ENCODE data around the gene DAPK1.

The DAPK1 gene

DNA sequence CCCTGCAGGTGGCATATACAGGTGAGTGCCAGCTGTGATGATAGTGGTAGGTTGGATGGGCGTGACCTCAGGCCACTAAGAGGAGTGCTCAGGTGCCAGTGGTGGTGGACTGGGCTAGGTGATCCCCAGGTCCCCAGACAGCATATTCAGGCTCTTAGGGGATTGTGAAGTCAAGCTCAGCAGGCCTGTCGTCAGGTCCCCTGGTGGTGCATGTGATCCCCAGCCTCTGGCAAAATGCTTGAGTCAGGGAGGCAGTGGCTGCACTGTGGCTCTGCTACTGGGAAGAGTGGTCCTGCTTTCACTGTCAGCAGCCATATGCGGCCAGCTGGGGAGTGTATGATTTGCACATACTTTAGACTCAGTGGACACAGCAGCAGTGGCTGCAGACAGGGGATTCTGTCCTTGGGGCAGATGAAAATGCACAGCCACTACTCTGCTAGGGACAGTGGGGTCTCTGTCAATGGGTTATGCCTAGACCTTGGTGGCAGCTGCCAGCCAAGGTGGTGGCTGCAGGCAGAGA lies 196.6 kb downstream of the DAPK1 start:
- TF ChIP-seq, protein P1, sequence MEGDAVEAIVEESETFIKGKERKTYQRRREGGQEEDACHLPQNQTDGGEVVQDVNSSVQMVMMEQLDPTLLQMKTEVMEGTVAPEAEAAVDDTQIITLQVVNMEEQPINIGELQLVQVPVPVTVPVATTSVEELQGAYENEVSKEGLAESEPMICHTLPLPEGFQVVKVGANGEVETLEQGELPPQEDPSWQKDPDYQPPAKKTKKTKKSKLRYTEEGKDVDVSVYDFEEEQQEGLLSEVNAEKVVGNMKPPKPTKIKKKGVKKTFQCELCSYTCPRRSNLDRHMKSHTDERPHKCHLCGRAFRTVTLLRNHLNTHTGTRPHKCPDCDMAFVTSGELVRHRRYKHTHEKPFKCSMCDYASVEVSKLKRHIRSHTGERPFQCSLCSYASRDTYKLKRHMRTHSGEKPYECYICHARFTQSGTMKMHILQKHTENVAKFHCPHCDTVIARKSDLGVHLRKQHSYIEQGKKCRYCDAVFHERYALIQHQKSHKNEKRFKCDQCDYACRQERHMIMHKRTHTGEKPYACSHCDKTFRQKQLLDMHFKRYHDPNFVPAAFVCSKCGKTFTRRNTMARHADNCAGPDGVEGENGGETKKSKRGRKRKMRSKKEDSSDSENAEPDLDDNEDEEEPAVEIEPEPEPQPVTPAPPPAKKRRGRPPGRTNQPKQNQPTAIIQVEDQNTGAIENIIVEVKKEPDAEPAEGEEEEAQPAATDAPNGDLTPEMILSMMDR (IDR thresholded peaks at IDR 0.05; ENCODE audit: low read depth, low read length, missing control alignments), result no peak
- DNase-seq (ENCODE audit: extremely low read depth, low read depth), result no peak
- H3K4me3 ChIP-seq (replicated peaks; ENCODE audit: low read depth, low read length), result no peak overlapping the region

DNA sequence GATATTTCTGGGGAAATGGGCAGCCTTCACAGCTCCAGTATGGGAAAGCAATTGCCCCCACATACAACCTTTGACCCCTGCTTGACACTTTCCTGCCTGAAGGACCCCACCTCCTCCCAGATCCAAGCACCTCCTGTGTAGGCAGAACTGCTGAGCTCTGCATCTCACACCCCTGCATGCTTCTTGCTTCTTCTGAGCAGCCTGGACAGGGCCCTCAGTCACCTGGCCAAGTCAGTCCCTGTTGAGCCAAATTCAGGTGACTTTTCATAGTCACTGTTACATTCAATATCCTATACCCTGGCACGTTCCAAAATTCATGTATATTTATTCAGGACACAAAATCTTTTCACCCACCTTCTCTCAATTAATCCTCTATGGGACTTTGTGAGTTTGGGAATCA lies 197.9 kb downstream of the DAPK1 start:
- TF ChIP-seq, protein P1 (IDR thresholded peaks at IDR 0.05; ENCODE audit: low read depth, low read length, missing control alignments), result no peak
- H3K4me3 ChIP-seq (replicated peaks; ENCODE audit: low read depth, low read length), result no peak overlapping the region
- DNase-seq (ENCODE audit: extremely low read depth, low read depth), result no peak

DNA sequence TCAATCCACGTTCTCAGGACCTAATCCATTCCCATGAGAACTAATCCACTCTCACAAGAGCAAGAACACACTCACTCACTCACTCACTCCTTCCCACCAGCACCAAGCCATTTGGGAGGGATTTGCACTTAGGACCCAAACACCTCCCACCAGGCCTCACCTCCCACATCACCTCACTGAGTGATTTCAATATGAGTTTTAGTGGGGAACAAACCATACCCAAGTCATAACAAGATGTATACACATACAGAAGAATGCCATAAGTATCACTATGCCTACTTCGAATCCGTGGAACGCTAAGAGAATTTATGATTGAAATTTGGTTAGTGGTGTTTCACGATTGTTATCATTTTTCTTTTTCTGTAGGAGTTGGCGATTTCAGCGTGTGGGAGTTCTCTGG lies 199.0 kb downstream of the DAPK1 start:
- DNase-seq (ENCODE audit: extremely low read depth, low read depth), result no peak
- TF ChIP-seq, protein P1 (IDR thresholded peaks at IDR 0.05; ENCODE audit: low read depth, low read length, missing control alignments), result no peak

DNA sequence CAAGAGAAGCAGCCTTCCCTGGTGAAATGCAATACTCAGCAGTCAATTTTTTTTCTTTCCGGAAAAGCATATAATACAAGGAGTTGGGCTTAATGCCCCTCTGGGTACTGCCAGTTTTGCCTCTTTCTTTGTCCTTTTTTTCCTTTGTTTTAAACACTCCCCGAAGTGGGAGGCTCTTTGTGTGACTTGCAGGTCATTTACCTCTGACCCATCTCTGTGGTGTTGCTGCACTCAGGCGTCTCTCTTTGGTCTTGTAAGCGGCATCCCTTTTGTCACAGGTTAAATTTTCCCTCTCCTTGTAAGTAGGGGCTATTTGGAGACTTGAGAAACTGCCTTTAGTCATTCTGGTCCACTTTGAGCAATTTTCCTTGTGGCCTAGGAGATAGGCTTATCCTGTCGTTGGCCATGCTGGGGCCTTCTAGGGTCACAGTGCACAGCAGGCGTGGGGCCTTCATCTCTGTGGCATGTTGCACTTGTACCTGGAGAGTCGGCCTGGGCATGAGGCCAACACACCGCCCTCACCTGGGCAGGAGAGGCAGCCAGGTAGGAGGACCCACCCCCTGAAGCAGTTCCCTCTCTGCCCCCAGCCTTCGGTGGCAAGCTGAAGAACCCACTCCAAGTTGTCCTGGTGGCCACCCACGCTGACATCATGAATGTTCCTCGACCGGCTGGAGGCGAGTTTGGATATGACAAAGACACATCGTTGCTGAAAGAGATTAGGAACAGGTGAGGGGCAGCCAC lies 200.6 kb downstream of the DAPK1 start:
- TF ChIP-seq, protein P1 (IDR thresholded peaks at IDR 0.05; ENCODE audit: low read depth, low read length, missing control alignments), result no peak
- H3K4me3 ChIP-seq (replicated peaks; ENCODE audit: low read depth, low read length), result no peak overlapping the region
- DNase-seq (ENCODE audit: extremely low read depth, low read depth), result no peak

More for the DNA sequence above, 199.0 kb downstream of the DAPK1 start:
- no peak overlapping the region for H3K4me3 ChIP-seq (replicated peaks; ENCODE audit: low read depth, low read length)

DNA sequence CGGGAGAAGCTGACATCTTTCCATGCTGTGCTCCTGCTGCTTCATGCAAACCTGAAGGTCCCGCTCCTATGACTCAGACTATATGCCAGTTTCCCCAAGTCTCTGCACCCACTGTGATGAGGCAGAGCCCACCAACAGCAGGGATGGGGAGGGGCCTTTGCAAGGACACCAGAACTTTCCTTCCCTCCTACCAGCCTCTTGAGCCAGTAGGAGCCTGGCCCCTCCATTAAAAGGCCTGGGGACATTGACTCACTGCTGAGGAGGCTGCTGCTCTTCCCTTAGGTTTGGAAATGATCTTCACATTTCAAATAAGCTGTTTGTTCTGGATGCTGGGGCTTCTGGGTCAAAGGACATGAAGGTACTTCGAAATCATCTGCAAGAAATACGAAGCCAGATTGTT lies 202.2 kb downstream of the DAPK1 start:
- no peak for DNase-seq (ENCODE audit: extremely low read depth, low read depth)
- H3K4me3 ChIP-seq (replicated peaks; ENCODE audit: low read depth, low read length), result no peak overlapping the region
- TF ChIP-seq, protein P1 (IDR thresholded peaks at IDR 0.05; ENCODE audit: low read depth, low read length, missing control alignments), result no peak

DNA sequence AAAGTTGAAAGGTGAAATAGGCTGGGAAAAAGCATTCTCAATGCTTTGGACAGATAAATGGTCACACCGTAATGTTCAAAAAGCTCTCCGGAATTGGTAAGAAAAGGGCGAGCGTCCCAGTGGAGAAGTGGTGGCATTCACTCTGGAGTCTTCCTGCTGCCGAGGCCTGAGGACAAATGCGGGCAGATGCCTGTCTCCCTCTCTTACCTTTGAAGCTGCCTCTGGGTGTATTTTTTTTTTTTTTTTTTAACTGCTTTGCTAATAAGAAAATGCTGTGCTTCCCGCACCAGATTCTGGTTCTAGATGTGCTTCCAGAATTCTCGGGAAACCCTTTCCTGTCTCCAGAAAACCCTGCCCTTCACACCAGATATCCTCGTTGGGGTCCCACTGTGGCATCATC lies 203.8 kb downstream of the DAPK1 start:
- no peak for DNase-seq (ENCODE audit: extremely low read depth, low read depth)
- TF ChIP-seq, protein P1 (IDR thresholded peaks at IDR 0.05; ENCODE audit: low read depth, low read length, missing control alignments), result no peak

More for the DNA sequence above, 203.8 kb downstream of the DAPK1 start:
- H3K4me3 ChIP-seq (replicated peaks; ENCODE audit: low read depth, low read length), result no peak overlapping the region

Data from HFF-Myc (cell line).